HL-60 (cell line): ENCODE measurements around the gene PADI2.
A peak's percentile ranks its signal among the peaks of the same experiment; 100 is the strongest.

Experiments used
- DNase-seq, 2 experiments: peaks; one replicate each; pipeline ENCODE4 v3.0.0-alpha.2; 2010 to 2020; ENCODE audit warnings: low read depth in 1 of 2, low spot score in 1 of 2
- H3K27ac ChIP-seq: fragments of 250-450 bp; sonication (Bioruptor Pico); replicated peaks from 2 replicates; pipeline ENCODE4 v1.5.1; 2020; ENCODE audit warnings: mild to moderate bottlenecking, moderate library complexity
- H3K27me3 ChIP-seq: fragments of 250-450 bp; sonication (Bioruptor Pico); 2 replicates; pipeline ENCODE4 v1.5.1; 2021; ENCODE audit warnings: mild to moderate bottlenecking, moderate library complexity; ENCODE audit not compliant: insufficient read depth, poor library complexity, severe bottlenecking
- H3K4me3 ChIP-seq: replicated peaks from 2 replicates; pipeline ENCODE4 v1.5.1; 2011; ENCODE audit warnings: mild to moderate bottlenecking, control low read depth, low read length; ENCODE audit not compliant: insufficient read depth
- GABPA ChIP-seq: IDR thresholded peaks from 2 replicates; pipeline ENCODE4 v1.6.1; 2012; ENCODE audit warnings: low read depth
- POLR2AphosphoS5 ChIP-seq: IDR thresholded peaks from 2 replicates; pipeline ENCODE4 v1.6.1; 2012; ENCODE audit warnings: low read depth
- SPI1 ChIP-seq: IDR thresholded peaks from 2 replicates; pipeline ENCODE4 v1.6.1; 2012; ENCODE audit warnings: low read depth, mild to moderate bottlenecking, borderline replicate concordance
- TF ChIP-seq, protein P1 (sequence below): IDR thresholded peaks from one replicate; pipeline ENCODE4 v1.5.1; 2011; ENCODE audit warnings: low read length, control low read depth, inconsistent platforms; ENCODE audit not compliant: insufficient read depth
- TF ChIP-seq, protein P2 (sequence below): IDR thresholded peaks from 2 replicates; pipeline ENCODE4 v1.6.1; 2012; ENCODE audit warnings: low read depth; ENCODE audit not compliant: insufficient replicate concordance

PADI2 gene

DNA sequence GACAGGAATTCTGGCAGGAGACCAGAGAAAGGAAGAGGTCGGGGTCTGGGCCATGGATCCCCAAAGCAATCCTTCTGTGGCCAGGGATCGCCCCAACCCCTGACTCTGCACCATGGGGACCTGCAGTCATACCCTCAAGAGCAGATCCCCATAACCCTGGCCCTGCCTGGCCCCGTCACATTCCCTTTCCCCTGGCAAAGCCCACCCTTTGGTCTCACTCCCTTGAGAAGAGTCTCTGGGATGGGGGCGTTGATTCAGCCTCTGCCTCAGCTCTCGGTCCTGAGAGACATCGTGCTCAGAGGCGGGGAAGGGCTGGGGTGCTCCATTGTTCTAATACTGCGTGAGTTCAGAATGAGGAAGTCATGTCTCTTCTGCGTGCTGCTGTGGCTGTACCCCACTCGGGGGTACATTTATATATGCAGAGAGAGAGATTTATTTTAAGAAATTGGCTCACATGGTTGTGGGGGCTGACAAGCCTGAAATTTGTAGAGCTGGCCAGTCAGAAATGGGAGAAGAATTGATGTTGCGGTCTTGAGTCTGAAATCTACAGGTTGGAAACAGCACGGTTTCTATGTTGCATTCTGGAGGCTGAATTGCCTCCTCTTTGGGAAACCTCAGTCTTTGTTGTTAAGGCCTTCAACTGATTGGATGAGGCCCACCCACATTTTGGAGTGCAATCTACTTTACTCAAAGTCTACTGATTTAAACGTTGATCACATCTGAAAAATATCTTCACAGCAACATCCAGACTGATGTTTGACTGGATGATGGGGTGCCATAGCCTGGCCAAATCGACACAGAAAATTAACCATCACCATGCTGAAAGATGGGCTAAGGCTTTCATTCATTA, 4.2 kb upstream of the PADI2 start:
- TF ChIP-seq SPI1 (peak; percentile 94), GABPA (no peak)
- TF ChIP-seq, protein P1, sequence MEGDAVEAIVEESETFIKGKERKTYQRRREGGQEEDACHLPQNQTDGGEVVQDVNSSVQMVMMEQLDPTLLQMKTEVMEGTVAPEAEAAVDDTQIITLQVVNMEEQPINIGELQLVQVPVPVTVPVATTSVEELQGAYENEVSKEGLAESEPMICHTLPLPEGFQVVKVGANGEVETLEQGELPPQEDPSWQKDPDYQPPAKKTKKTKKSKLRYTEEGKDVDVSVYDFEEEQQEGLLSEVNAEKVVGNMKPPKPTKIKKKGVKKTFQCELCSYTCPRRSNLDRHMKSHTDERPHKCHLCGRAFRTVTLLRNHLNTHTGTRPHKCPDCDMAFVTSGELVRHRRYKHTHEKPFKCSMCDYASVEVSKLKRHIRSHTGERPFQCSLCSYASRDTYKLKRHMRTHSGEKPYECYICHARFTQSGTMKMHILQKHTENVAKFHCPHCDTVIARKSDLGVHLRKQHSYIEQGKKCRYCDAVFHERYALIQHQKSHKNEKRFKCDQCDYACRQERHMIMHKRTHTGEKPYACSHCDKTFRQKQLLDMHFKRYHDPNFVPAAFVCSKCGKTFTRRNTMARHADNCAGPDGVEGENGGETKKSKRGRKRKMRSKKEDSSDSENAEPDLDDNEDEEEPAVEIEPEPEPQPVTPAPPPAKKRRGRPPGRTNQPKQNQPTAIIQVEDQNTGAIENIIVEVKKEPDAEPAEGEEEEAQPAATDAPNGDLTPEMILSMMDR = no peak
- Histone ChIP-seq H3K4me3 (no peak overlapping the region), H3K27ac (peak overlapping the region; percentile 49), H3K27me3 (no peaks in the 10 kb centered on the region)
- peak in 1 of 2 experiments; percentile 29 for DNase-seq

DNA sequence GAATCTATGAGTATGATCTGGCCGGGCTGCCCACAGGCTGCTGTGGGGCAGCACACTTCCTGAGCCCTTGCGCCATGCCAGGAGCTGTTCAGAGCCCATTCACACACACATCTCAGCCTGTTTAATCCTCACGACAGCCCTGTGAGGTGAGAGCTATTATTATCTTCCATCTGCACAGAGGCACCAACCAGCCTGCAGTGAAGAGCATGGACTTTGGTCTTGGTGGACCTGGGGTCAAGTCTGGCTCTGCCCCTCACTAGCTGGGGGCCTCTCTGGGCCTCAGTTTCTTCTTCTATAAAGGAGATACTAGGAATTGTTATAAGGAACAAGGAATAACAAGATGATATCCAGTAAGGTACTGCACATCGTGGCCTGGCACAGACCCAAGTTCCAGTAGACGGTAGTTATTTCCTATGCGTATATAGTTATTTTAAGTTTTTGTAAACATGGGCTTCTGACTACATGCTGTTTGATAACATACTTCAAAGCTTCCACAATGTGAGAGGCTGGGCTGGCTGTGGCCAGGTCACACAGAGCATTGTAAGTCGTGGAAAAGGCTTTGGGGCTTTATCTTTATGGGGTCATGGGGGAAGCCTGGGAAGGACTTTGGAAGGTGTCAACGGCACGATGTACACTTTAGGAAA, 3.4 kb upstream of the PADI2 start:
- H3K4me3 ChIP-seq = no peak overlapping the region
- peak in 1 of 2 experiments; percentile 71 for DNase-seq
- H3K27ac ChIP-seq = peak overlapping the region; percentile 49
- no peaks in the 10 kb centered on the region for H3K27me3 ChIP-seq
- TF ChIP-seq, protein P2, sequence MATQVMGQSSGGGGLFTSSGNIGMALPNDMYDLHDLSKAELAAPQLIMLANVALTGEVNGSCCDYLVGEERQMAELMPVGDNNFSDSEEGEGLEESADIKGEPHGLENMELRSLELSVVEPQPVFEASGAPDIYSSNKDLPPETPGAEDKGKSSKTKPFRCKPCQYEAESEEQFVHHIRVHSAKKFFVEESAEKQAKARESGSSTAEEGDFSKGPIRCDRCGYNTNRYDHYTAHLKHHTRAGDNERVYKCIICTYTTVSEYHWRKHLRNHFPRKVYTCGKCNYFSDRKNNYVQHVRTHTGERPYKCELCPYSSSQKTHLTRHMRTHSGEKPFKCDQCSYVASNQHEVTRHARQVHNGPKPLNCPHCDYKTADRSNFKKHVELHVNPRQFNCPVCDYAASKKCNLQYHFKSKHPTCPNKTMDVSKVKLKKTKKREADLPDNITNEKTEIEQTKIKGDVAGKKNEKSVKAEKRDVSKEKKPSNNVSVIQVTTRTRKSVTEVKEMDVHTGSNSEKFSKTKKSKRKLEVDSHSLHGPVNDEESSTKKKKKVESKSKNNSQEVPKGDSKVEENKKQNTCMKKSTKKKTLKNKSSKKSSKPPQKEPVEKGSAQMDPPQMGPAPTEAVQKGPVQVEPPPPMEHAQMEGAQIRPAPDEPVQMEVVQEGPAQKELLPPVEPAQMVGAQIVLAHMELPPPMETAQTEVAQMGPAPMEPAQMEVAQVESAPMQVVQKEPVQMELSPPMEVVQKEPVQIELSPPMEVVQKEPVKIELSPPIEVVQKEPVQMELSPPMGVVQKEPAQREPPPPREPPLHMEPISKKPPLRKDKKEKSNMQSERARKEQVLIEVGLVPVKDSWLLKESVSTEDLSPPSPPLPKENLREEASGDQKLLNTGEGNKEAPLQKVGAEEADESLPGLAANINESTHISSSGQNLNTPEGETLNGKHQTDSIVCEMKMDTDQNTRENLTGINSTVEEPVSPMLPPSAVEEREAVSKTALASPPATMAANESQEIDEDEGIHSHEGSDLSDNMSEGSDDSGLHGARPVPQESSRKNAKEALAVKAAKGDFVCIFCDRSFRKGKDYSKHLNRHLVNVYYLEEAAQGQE = no peak

DNA sequence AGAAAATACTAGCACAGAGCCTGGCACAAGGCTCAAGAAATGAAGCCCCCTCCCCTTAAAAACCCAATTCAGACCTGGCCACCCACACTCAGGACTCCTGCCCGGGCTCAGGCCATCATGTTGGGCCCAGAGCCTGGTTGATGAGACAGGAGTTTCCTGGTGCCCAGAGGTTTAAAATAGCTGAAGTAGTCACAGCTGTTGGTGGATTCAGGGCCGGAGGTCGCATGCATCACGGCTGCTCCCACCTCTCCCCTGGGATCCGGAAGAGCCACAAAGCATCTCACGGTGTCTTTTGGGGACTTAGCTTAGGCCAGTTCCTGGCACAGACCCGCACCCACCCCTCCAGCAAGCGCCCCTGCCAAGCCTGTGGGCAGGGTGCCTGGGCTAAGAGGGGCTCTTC, 2.6 kb upstream of the PADI2 start:
- TF ChIP-seq, protein P1 = no peak
- TF ChIP-seq POLR2AphosphoS5 (no peak), SPI1 (no peak), GABPA (no peak)
- TF ChIP-seq, protein P2 = no peak
- no peak overlapping the region for H3K4me3 ChIP-seq
- peak overlapping the region; percentile 49 for H3K27ac ChIP-seq
- H3K27me3 ChIP-seq = no peaks in the 10 kb centered on the region
- DNase-seq = no peak

DNA sequence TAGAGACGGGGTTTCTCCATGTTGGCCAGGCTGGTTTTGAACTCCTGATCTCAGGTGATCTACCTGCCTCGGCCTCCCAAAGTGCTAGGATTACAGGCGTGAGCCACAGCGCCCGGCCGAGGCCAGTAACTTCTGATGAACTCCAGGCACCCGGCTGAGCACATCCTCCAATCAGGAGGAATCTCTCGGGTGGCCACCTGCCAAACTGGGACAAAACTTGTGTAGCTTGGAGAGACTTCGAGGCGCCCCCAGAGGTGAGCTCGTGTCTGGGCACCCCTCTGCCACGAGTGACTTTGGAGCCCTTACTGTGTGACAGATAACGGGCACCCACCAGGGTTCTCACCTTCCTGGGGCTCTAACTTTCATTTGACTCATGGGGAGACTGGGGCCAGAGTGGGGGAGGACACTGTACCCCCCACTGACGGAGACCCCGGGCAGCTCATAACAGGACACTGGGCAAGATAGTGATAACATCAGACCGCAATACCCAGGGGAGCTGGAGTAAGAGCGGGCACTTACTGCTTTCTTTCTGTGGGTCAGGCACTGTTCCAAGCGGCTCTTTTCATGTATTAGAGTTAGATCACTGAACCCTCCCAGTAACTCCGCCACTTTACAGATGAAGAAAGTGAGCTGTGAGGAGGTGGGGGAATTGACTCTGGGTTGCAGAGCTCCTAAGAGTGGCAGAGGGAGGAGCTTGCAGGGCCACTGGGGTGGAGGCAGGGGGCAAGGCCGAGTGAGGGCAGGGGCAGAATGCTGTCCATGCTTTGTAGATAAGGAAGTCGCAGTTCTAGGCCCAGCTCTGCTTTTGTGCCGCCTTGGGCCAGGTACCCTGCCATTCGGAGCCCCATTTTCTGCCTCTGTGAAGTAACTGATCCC, 1.9 kb upstream of the PADI2 start:
- Histone ChIP-seq H3K4me3 (no peak overlapping the region), H3K27me3 (no peaks in the 10 kb centered on the region), H3K27ac (peak overlapping the region; percentile 49)
- no peak for TF ChIP-seq POLR2AphosphoS5
- TF ChIP-seq SPI1 = no peak
- TF ChIP-seq GABPA = no peak
- TF ChIP-seq, protein P2 = no peak
- peak in 1 of 2 experiments; percentile 27 for DNase-seq
